ENCODE results near the gene DNAJC25.
"Not testable (repeated sequence)": the region's sequence is repeated elsewhere in the genome, so short reads cannot be mapped to it uniquely, and the experiment has no call there.

DNAJC25 gene

GRCh38 chr9:111628411-111628810, 2.7 kb upstream of the DNAJC25 start:
- DNase-seq: no peak

DNA sequence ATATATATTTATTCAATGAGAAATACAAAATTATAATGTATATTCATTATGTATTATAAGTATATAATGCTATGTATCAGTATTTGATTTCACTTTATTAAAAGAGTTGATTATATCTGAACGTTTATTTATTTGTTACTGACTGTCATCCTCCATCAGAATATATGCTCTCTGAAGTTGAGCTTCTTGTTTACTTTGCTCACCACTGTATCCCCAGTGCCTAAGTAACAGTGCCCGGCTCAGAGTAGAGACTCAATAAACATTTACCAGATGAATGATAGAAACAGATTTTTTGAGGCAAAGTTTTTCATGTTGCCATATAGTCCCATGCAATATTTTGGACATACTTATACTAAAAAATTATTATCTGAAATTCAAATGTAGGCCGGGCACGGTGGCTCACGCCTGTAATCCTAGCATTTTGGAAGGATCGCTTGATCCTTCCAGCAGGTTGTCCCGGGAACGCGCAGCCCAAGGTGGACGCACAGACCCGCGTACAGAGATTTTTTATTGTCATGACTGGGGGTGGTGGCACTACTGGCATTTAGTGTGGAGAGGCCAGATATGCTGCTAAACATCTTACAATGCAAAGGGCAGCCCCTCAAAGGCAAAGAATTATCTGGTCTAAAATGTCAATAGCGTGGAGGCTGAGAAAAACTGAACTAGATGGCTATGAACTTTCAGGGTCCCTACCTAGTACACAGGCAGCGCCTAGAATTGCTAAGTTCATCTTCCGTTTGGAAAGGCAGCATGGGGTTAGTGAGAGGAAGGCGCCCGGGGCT, 761 bp upstream of the DNAJC25 start:
- DNase-seq: no peak

DNA sequence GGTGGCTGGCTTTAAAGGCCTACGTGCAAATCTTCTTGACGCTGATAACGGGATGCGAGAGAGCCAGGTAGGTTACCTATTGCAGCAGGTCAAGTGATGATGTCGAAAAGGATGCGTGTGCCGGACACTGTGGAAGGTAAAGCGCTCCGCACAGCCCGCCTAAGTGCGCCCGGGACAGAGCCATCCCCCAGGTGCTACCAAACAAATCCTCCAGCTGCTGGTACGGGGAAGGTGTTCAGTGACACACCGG, 245 bp upstream of the DNAJC25 start:
- no peak for DNase-seq

GRCh38 chr9:111632060-111632459, 926 bp downstream of the DNAJC25 start:
- no peak for DNase-seq

DNA sequence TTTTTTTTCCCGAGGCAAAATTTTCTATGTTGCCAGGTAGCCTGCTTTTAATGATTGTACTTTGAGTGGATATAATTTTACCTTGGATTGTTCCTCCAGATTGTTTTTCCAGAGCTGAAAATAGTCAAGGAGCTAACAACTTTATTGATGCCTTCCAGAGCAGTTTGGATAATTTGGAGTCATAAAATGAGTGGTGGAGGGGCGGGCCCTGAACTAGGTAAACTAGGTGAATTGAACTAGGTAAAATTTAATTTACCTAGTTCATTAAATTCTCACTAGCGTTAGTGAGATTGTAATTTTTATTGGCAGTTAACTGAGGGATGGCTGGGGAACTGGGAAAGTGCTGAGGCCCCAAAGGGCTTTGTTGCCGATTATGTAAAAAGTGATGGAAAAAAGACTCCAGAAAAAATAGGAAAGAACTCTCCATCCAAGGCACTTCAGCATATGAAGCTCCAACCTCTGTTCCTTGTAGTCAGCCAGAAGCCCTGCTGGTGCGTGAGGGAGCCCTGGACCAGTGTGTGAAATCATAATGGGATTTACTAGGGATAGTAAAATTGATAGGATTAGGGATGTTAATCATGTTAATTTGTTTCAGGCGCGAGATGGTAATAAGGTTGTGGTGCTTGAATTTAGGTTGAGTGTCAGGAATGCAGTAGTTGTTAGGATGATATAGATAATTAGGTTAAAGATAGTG, 1.7 kb downstream of the DNAJC25 start:
- no peak for DNase-seq

- no peak for DNase-seq
These were observed 2.2 kb downstream of the DNAJC25 start for GRCh38 chr9:111633389-111633736.

- DNase-seq: no peak
These were observed 3.7 kb downstream of the DNAJC25 start for GRCh38 chr9:111634860-111635259.

DNA sequence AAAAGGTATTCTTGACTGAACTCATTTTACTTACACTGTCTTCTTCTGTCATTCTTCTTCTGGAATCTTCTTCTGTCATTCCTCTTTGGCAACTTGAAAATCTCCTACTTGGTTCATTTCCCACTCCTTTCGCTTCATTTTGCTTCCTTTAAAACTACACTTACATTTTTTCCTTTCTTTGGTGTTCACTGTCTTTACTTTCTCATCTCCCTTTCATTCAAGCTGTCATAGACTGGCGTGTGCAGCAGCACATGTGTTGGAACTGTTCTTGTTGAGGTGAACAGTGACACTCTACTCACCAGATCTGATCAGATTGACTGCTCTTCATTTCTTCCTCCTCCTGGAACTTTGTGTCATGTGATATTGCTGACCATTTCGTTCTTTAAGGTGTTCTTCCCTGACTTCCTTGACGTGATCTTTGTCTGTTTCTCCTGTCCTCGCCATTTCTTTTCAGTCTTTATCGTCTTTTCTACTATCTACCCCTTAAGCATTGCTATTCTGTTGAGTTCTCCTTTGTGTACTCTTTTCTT, 6.4 kb downstream of the DNAJC25 start:
- DNase-seq: no peak

DNA sequence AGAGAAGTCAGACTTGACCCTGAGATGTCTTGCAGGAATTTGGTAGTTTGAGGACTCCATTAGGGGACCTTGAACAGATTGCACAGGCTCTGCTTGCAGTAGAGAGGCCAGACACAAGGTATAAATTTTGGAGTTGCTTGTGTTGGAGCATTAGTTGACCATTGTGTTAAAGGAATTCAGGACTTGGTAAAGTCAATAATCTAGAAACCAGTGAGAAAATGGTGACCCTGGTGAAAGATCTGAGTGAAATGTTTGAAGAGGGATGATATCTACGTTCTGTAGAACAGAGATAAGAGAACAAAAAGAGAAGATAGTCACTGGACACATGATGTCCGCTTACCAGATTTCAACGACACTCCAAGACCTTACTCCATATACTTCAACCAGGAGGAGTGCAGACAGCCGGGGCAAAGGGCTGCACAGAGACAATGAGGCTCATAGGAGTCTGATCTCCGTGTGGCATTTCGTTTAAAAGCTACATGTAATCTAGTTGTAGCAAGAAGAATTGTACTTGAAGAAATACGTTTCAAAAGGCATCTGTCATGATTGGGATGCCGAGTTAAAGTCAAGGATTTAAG, 13.2 kb downstream of the DNAJC25 start:
- DNase-seq: no peak

DNA sequence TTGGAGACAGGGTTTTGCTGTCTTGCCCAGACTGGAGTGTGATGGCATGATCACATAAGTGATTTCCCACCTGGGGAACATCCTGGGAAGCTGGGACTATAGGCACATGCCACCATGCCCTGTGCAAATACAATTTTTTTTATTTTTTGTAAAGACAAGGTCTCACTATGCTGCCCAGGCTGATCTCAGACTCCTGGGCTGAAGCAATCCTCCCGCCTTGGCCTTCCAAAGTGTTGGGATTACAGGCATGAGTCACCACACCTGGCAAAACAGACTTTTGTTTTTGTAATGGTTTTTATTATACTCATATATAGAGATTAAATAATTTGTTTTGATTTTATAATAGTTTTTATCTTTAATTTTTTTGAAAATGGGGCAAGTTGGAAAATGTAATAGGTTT, 14.7 kb downstream of the DNAJC25 start:
- DNase-seq: no peak

GRCh38 chr9:111646417-111646816, 15.3 kb downstream of the DNAJC25 start:
- DNase-seq: no peak

GRCh38 chr9:111648066-111648465, 16.9 kb downstream of the DNAJC25 start:
- no peak for DNase-seq

DNA sequence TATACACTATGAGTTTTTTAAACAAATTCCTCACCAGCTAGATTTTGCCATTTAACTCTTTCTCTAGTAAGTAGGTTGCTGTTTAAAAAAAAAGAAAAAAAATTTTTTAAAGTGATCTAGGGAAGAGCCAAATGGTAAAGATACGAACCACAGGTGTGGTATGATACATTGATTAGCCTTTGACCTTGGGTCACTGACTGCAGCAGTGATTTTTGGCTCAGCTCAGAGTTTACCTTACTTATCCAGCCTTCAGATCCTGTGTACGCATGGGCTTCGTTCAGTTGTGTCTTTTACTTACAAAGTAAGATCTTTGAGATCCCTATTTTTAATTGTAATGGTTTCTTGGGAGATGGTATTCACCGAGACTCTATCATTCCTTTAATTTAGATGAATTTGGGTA, 17.9 kb downstream of the DNAJC25 start:
- no peak for DNase-seq

- no peak for DNase-seq
These were observed 25.9 kb downstream of the DNAJC25 start for GRCh38 chr9:111657051-111657450.

- no peak for DNase-seq
These were observed 27.8 kb downstream of the DNAJC25 start for GRCh38 chr9:111658943-111659342.

GRCh38 chr9:111659691-111660090, 28.6 kb downstream of the DNAJC25 start:
- DNase-seq: no peak

GRCh38 chr9:111661150-111661801, 30.1 kb downstream of the DNAJC25 start, which contains the start of gene GNG10:
Gene GNG10, plus strand, starts transcription at chr9:111661605. Its CDS starts 30 bp downstream, at chr9:111661635.
- DNase-seq: peak; percentile 57

- no peak for DNase-seq
These were observed 30.8 kb downstream of the DNAJC25 start for GRCh38 chr9:111661802-111662521.

- DNase-seq: no peak
These were observed 31.6 kb downstream of the DNAJC25 start for GRCh38 chr9:111662576-111663300.

DNA sequence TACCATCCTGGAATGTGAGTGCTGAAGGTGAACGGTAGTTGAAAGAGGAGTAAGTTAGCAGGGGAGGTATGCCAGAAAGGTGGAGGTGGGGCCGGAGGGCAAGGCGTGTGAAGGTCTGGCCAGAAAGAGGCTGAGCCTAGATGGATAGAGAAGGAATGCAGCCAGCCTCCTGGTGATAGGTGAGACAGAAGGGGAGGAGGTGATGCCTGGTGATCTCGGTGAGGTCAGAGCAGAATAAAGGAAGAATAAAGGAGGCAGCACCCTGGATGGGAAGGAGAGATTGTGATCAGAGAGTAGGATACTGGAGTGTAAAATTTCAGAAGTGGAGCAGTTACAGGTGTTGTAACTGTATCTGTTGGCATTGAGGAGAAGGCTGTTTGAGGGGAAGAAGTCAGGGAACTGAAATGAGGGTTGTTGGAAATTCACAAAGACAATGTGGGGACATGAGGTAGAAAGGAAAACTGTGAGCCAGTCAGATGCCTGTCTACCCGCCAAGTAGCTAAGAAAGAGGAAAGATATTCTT, 32.2 kb downstream of the DNAJC25 start:
- DNase-seq: no peak

- DNase-seq: no peak
These were observed 37.0 kb downstream of the DNAJC25 start for GRCh38 chr9:111668026-111668573.

GRCh38 chr9:111668601-111669000, 37.5 kb downstream of the DNAJC25 start:
- DNase-seq: not testable (repeated sequence)
